Mucosa of descending colon (tissue), 3 donors: Measurements from ENCODE around the gene ABHD17A. TPM values are rescaled to one million over a fixed set of nuclear protein-coding genes. Genes with fewer than 3 reads are reported as not detected.

Experiments used
- ATAC-seq: fragments of 200-7000 bp; cut with Tn5 transposase; one replicate; pipeline ENCODE4 v1.9.1; 2020; ENCODE audit warnings: mild to moderate bottlenecking, moderate library complexity
- DNase-seq, 3 donors: peaks; one replicate each; pipeline ENCODE4 v3.0.0-alpha.2; 2020
- H3K36me3 ChIP-seq: fragments of 200-600 bp; one replicate; pipeline ENCODE4 v1.8.0; 2021; ENCODE audit warnings: low read depth, mild to moderate bottlenecking
- H3K4me1 ChIP-seq: fragments of 200-600 bp; one replicate; pipeline ENCODE4 v1.8.0; 2021; ENCODE audit warnings: low read depth, mild to moderate bottlenecking
- H3K4me3 ChIP-seq: fragments of 200-600 bp; one replicate; pipeline ENCODE4 v1.8.0; 2021; ENCODE audit warnings: mild to moderate bottlenecking
- H3K9me3 ChIP-seq: fragments of 200-600 bp; one replicate; pipeline ENCODE4 v1.8.0; 2021; ENCODE audit warnings: mild to moderate bottlenecking
- CTCF ChIP-seq: fragments of 200-600 bp; IDR thresholded peaks from one replicate; pipeline ENCODE4 v1.8.0; 2022; ENCODE audit warnings: antibody characterized with exemption, mild to moderate bottlenecking
- intact Hi-C, 2 donors: fragments of 100-400 bp; cut with DNase I in 1 of 2; cut with micrococcal nuclease in 1 of 2; formaldehyde crosslinking; loops; one replicate each; pipeline versions ENCODE4 v1.11.0 to v1.11.1; 2022; cut with DNase I, micrococcal nuclease
- total RNA-seq, 3 donors: library from RNA; stranded (reverse); fragmentation: NEBNext Ultra II Directional in 2 of 3; extraction: Animal tissue kit (Norgen Biotek cat#: 25700) in 2 of 3; gene quantifications; one replicate each; pipeline versions ENCODE4 v1.2.1 to v1.2.4, GENCODE V29; 2021 to 2023
- donor health status: DM: no; HTN: no; CAD: no; lungs with moderate emphysema.
- donor health status: DM: no; HTN: no; CAD: no.
- donor health status: DM: no; HTN: yes; CAD: no.

Gene ABHD17A
- total RNA-seq, 3 donors from 2014 or later, result 60.9 to 65.8 (median 65.8) TPM

- Histone ChIP-seq H3K4me1 (peaks cover 4% of the 10 kb centered on the region), H3K9me3 (no peaks in the 10 kb centered on the region), H3K4me3 (no peak overlapping the region), H3K36me3 (no peaks in the 10 kb centered on the region)
- no peak for TF ChIP-seq CTCF
- DNase-seq, result peak in 2 of 3 donors; percentile 9 to 50
- no peak for ATAC-seq
- intact Hi-C loops, result no loop called here
These were observed 18.5 kb downstream of the ABHD17A start for GRCh38 chr19:1866693-1867348.

GRCh38 chr19:1865172-1866010 is 19.9 kb downstream of the ABHD17A start:
- Histone ChIP-seq H3K4me1 (peaks cover 17% of the 10 kb centered on the region), H3K9me3 (no peaks in the 10 kb centered on the region), H3K4me3 (no peak overlapping the region), H3K36me3 (no peaks in the 10 kb centered on the region)
- no peak for ATAC-seq
- no peak for TF ChIP-seq CTCF
- peak in 1 of 3 donors; percentile 75 for DNase-seq
- intact Hi-C loops, result no loop called here

GRCh38 chr19:1864480-1865171 is 20.7 kb downstream of the ABHD17A start:
- Histone ChIP-seq H3K9me3 (no peaks in the 10 kb centered on the region), H3K36me3 (no peaks in the 10 kb centered on the region), H3K4me3 (peak overlapping the region; percentile 30), H3K4me1 (peaks cover 25% of the 10 kb centered on the region)
- ATAC-seq (peak; percentile 49), DNase-seq (peak; percentile 79 to 86 (median 85))
- peak; percentile 89 for TF ChIP-seq CTCF
- intact Hi-C loops, result no loop called here

- intact Hi-C loops, result no loop called here
- Histone ChIP-seq H3K4me1 (peaks cover 33% of the 10 kb centered on the region), H3K36me3 (no peaks in the 10 kb centered on the region), H3K9me3 (no peaks in the 10 kb centered on the region), H3K4me3 (peak overlapping the region; percentile 30)
- DNase-seq (peak; percentile 93 to 95 (median 94)), ATAC-seq (peak; percentile 80)
- TF ChIP-seq CTCF, result no peak
These were observed 21.4 kb downstream of the ABHD17A start for GRCh38 chr19:1863638-1864479.

GRCh38 chr19:1863328-1863637 is 22.0 kb downstream of the ABHD17A start, which contains the start of gene KLF16:
KLF16 (minus strand) TSS chr19:1863579; CDS start chr19:1863497, 82 bp downstream.
- TF ChIP-seq CTCF, result no peak
- peak within 1 kb of the TSS; percentile 39 for H3K4me3 ChIP-seq
- intact Hi-C loops, result no loop called here

More at GRCh38 chr19:1863328-1863637, 22.0 kb downstream of the ABHD17A start, which contains the start of gene KLF16:
- ATAC-seq (no peak), DNase-seq (no peak)
- H3K36me3 ChIP-seq, result no peaks in the 10 kb centered on the region
- peaks cover 39% of the 10 kb centered on the region for H3K4me1 ChIP-seq
- H3K9me3 ChIP-seq, result no peaks in the 10 kb centered on the region
